NK-92 treated with Interleukin-12 subunit alpha and Interleukin-12 subunit beta, amount 100 ng/mL, for 24 hours (cell line): ENCODE measurements around the gene TRAPPC8.
"Not testable (repeated sequence)": the region's sequence is repeated elsewhere in the genome, so short reads cannot be mapped to it uniquely, and the experiment has no call there.

Experiments used
- DNase-seq: peaks from one replicate; lab custom pipeline; 2025; lab: John Stamatoyannopoulos, UW

The TRAPPC8 gene

GRCh38 chr18:31943878-31944816, 1.2 kb upstream of the TRAPPC8 start:
- DNase-seq, result no peak

- no peak for DNase-seq
These were observed 483 bp downstream of the TRAPPC8 start for GRCh38 chr18:31942291-31942998.

- DNase-seq, result no peak
These were observed 1.7 kb downstream of the TRAPPC8 start for GRCh38 chr18:31941010-31941809.

- not testable (repeated sequence) for DNase-seq
These were observed 8.2 kb downstream of the TRAPPC8 start for GRCh38 chr18:31934773-31935172.

- DNase-seq, result no peak
These were observed 11.1 kb downstream of the TRAPPC8 start for GRCh38 chr18:31931886-31932240.

GRCh38 chr18:31931163-31931885, 11.6 kb downstream of the TRAPPC8 start:
- DNase-seq, result no peak

GRCh38 chr18:31929273-31929672, 13.7 kb downstream of the TRAPPC8 start:
- DNase-seq, result no peak

- not testable (repeated sequence) for DNase-seq
These were observed 15.9 kb downstream of the TRAPPC8 start for GRCh38 chr18:31926988-31927387.

- no peak for DNase-seq
These were observed 22.7 kb downstream of the TRAPPC8 start for GRCh38 chr18:31920277-31920676.

GRCh38 chr18:31919366-31919765, 23.6 kb downstream of the TRAPPC8 start:
- DNase-seq, result not testable (repeated sequence)

GRCh38 chr18:31918733-31919132, 24.2 kb downstream of the TRAPPC8 start:
- no peak for DNase-seq

- DNase-seq, result no peak
These were observed 41.9 kb downstream of the TRAPPC8 start for GRCh38 chr18:31901063-31901462.

GRCh38 chr18:31899771-31900170, 43.2 kb downstream of the TRAPPC8 start:
- not testable (repeated sequence) for DNase-seq

- DNase-seq, result no peak
These were observed 50.0 kb downstream of the TRAPPC8 start for GRCh38 chr18:31892936-31893335.

- no peak for DNase-seq
These were observed 51.4 kb downstream of the TRAPPC8 start for GRCh38 chr18:31891566-31891965.

GRCh38 chr18:31884020-31884419, 58.9 kb downstream of the TRAPPC8 start:
- DNase-seq, result no peak

GRCh38 chr18:31880186-31880898, 62.6 kb downstream of the TRAPPC8 start:
- DNase-seq, result no peak

GRCh38 chr18:31878358-31878757, 64.6 kb downstream of the TRAPPC8 start:
- DNase-seq, result no peak

GRCh38 chr18:31877900-31878299, 65.0 kb downstream of the TRAPPC8 start:
- no peak for DNase-seq

GRCh38 chr18:31876707-31877106, 66.2 kb downstream of the TRAPPC8 start:
- DNase-seq, result no peak

GRCh38 chr18:31875301-31875700, 67.6 kb downstream of the TRAPPC8 start:
- DNase-seq, result no peak
